ENCODE measurements around the gene DNAH6. TPM values are rescaled to one million over a fixed set of nuclear protein-coding genes. Genes with fewer than 3 reads are reported as not detected.

DNAH6 gene
- total and polyA plus RNA-seq, 9 of the 15 experiments (the other 6 are each of a cell fraction or from before 2014, with no cell fraction given) = 0.01 to 0.04 (median 0.01) TPM; not detected in 5

GRCh38 chr2:84676295-84676694 lies 160.0 kb downstream of the DNAH6 start:
- H3K9me3 ChIP-seq (replicated peaks; ENCODE audit: control insufficient read depth, insufficient read depth, low read depth, low read length) = no peaks in the 10 kb centered on the region
- H4K20me1 ChIP-seq (replicated peaks; ENCODE audit: control insufficient read depth, insufficient read depth, low read length) = no peaks in the 10 kb centered on the region
- BruUV-seq (replicated peaks) = no TSS peak
- intact Hi-C loops (cut with micrococcal nuclease) = no loop called here
- no peak overlapping the region for H3K27ac ChIP-seq (ENCODE audit: extremely low read depth, low read depth, low read length)
- 5% methylated on average over 1 of the region's 1 CpG for WGBS (ENCODE audit: insufficient coverage, low coverage, missing lambda C conversion rate)
- H3K79me2 ChIP-seq (ENCODE audit: control insufficient read depth, insufficient read depth, low read length) = no peaks in the 10 kb centered on the region
- no peak overlapping the region for H3K9ac ChIP-seq (ENCODE audit: insufficient read depth in 1 of 2, low read depth in 2 of 2, low read length in 2 of 2)
- TF ChIP-seq ZNF146 (CRISPR knock-in tag; IDR thresholded peaks at IDR 0.05; ENCODE audit: unreplicated experiment) (no peak), MECOM (CRISPR knock-in tag; IDR thresholded peaks at IDR 0.05) (no peak), ELF1 (tag; IDR thresholded peaks at IDR 0.05) (no peak), SMAD4 (CRISPR knock-in tag; conservative IDR thresholded peaks at IDR 0.05) (no peak), HDAC2 (IDR thresholded peaks at IDR 0.05) (no peak), PHB (CRISPR knock-in tag; IDR thresholded peaks at IDR 0.05) (no peak), PATZ1 (CRISPR knock-in tag; IDR thresholded peaks at IDR 0.05; ENCODE audit: borderline replicate concordance) (no peak), C11orf30 (IDR thresholded peaks at IDR 0.05; ENCODE audit: low read depth) (no peak)
- FAIRE-seq = no peak
- H3K4me1 ChIP-seq (replicated peaks in 1 of 2; ENCODE audit: control insufficient read depth in 2 of 2, insufficient read depth in 2 of 2, low read length in 2 of 2) = no peaks in the 10 kb centered on the region
- H3K27me3 ChIP-seq (ENCODE audit: control insufficient read depth in 2 of 2, insufficient read depth in 2 of 2, low read length in 2 of 2) = no peaks in the 10 kb centered on the region
- no peak for ATAC-seq
- H3K9me1 ChIP-seq (ENCODE audit: control insufficient read depth, insufficient read depth, low read length) = no peaks in the 10 kb centered on the region
- no peak for DNase-seq (ENCODE audit: extremely low read depth in 1 of 4, low spot score in 3 of 4)
- H3K4me3 ChIP-seq = no peak overlapping the region
- CTCF ChIA-PET (ENCODE audit: low intra/inter-chr PET ratio) = no interaction called here
- no peaks in the 10 kb centered on the region for H3K36me3 ChIP-seq (ENCODE audit: control insufficient read depth, insufficient read depth, low read length)
- POLR2A ChIA-PET = no interaction called here
- no peak overlapping the region for H2AFZ ChIP-seq (ENCODE audit: low read depth, low read length)
- no peak overlapping the region for H3K4me2 ChIP-seq (ENCODE audit: insufficient read depth, low read length)
- in situ Hi-C loops (cut with MboI) = no loop called here
